Measurements from ENCODE around the gene PNKD.

The PNKD gene

GRCh38 chr2:218289639-218290315 is 19.5 kb downstream of the PNKD start:
- Histone ChIP-seq H3K36me3 (ENCODE audit: insufficient read depth, low read length) (no peaks in the 10 kb centered on the region), H3K9me3 (ENCODE audit: insufficient read depth, low read depth, low read length) (no peaks in the 10 kb centered on the region), H2AFZ (ENCODE audit: low read length) (no peak overlapping the region), H3K4me2 (ENCODE audit: low read depth, low read length, poor library complexity, severe bottlenecking) (no peak overlapping the region), H3K4me1 (ENCODE audit: insufficient read depth, low read length, poor library complexity, severe bottlenecking) (peaks cover 21% of the 10 kb centered on the region), H3K79me2 (ENCODE audit: insufficient read depth, low read length) (no peaks in the 10 kb centered on the region), H4K20me1 (ENCODE audit: insufficient read depth, low read length, poor library complexity, severe bottlenecking) (no peaks in the 10 kb centered on the region), H3K9ac (ENCODE audit: low read depth, low read length, poor library complexity, severe bottlenecking) (no peak overlapping the region), H3K9me2 (replicated peaks; ENCODE audit: low read depth, low read length) (no peaks in the 10 kb centered on the region), H3F3A (ENCODE audit: low read depth) (0 out of 2 replicates have a peak, but pooled peaks cover 2% of the 10 kb centered on the region), H3K27me3 (ENCODE audit: insufficient read depth, low read length, poor library complexity, severe bottlenecking) (no peaks in the 10 kb centered on the region), H3K4me3 (ENCODE audit: low read length, poor library complexity, severe bottlenecking) (no peak overlapping the region)
- TF ChIP-seq EZH2phosphoT487 (IDR thresholded peaks at IDR 0.05; ENCODE audit: borderline replicate concordance): no peak
- TF ChIP-seq CTCF (conservative IDR thresholded peaks at IDR 0.05; ENCODE audit: low read length): no peak

- Histone ChIP-seq H3K4me1 (ENCODE audit: insufficient read depth, low read length, poor library complexity, severe bottlenecking) (peaks cover 18% of the 10 kb centered on the region), H3K4me3 (ENCODE audit: low read length, poor library complexity, severe bottlenecking) (no peak overlapping the region)
Measured at GRCh38 chr2:218290316-218291261, 20.3 kb downstream of the PNKD start.

More at GRCh38 chr2:218290316-218291261, 20.3 kb downstream of the PNKD start:
- Histone ChIP-seq H3K79me2 (ENCODE audit: insufficient read depth, low read length) (no peaks in the 10 kb centered on the region), H3K4me2 (ENCODE audit: low read depth, low read length, poor library complexity, severe bottlenecking) (no peak overlapping the region), H3F3A (ENCODE audit: low read depth) (0 out of 2 replicates have a peak, but pooled peaks cover 2% of the 10 kb centered on the region), H3K9ac (ENCODE audit: low read depth, low read length, poor library complexity, severe bottlenecking) (no peak overlapping the region), H4K20me1 (ENCODE audit: insufficient read depth, low read length, poor library complexity, severe bottlenecking) (no peaks in the 10 kb centered on the region), H3K9me2 (replicated peaks; ENCODE audit: low read depth, low read length) (no peaks in the 10 kb centered on the region), H3K27me3 (ENCODE audit: insufficient read depth, low read length, poor library complexity, severe bottlenecking) (no peaks in the 10 kb centered on the region), H2AFZ (ENCODE audit: low read length) (no peak overlapping the region), H3K36me3 (ENCODE audit: insufficient read depth, low read length) (no peaks in the 10 kb centered on the region), H3K9me3 (ENCODE audit: insufficient read depth, low read depth, low read length) (no peaks in the 10 kb centered on the region)
- TF ChIP-seq EZH2phosphoT487 (IDR thresholded peaks at IDR 0.05; ENCODE audit: borderline replicate concordance): no peak
- no peak for TF ChIP-seq CTCF (conservative IDR thresholded peaks at IDR 0.05; ENCODE audit: low read length)
